ENCODE measurements around the gene EFEMP2.

EFEMP2 gene

DNA sequence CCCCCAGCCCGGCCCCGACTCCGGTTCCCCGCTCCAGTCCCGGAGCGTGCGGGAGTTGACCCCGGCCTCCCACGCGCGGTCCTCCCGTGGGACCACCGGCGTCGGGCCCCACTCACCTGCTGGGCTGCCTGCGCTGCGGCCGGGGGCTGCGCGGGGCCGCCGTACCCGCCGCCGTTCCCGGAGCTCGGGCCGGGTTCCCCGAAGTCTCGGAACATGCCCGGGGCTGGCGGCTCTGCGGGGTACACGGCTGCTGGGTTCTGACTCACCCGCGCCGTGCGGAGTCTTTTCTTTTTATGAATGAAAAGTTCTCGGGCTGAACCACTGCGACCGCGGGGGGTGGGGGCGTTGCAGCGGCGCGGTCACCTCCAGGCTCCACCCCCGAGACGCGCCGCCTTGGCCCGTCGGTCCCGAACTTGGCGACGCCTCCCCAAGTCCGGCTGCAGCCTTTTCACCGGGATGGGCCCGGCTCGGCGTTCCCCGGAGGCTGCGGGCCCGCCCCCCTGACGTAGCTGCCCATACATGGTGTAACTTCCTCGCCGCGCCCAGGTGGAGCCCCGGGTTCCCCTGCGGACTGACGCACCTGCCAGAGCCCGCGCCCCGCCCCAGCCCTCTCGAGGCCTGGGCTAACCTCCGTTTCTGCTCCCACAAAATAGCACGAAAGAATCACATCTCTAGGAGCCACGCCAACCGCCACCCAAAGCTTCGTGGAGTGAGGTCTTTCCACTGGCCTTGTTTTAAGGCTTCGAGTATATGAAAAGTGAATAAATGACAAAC, 27.7 kb upstream of the EFEMP2 start, which contains the start of gene FOSL1:
Gene FOSL1, minus strand, starts transcription at position 264 of the 774 bp plus-strand sequence. Its CDS starts 49 bp downstream, at position 215.
- DNase-seq: peak; percentile 97

DNA sequence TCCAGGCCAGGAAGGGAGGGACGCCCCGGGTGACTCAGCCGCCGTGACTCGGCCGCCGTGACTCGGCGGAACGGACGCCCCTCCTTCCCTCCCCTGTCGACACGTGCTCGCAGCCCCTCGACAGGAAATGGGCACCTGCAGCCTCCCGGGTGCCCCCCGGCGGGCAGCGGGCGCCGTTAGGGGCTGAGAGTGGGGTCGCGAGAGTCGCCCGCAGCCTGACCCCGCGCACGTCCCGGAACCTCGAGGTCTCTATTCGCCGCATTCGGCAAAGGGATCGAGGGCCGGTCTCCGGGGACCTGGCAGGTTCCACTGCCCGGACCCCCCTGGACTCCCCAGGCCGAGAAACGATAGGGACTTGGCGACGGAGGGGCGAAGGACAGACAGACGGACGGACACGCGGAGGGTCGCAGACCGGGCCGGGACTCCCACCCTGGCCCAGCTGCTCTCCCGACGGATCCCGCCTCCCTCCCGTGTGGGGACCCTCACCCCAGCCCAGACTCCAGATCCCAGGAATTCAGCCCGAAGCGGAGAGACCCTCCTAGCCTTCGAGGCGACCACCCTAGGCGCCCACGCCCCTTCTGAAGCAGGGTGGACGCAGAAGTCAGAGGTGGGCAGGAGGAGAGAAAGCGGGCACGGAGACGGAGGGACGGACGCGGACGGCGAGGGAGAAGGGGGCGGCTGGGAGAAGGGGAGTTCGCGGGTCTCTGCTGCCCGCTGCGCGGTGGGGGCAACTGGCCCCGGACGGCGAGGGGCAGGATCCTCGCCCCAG, 26.9 kb upstream of the EFEMP2 start:
- peak; percentile 59 for DNase-seq

DNA sequence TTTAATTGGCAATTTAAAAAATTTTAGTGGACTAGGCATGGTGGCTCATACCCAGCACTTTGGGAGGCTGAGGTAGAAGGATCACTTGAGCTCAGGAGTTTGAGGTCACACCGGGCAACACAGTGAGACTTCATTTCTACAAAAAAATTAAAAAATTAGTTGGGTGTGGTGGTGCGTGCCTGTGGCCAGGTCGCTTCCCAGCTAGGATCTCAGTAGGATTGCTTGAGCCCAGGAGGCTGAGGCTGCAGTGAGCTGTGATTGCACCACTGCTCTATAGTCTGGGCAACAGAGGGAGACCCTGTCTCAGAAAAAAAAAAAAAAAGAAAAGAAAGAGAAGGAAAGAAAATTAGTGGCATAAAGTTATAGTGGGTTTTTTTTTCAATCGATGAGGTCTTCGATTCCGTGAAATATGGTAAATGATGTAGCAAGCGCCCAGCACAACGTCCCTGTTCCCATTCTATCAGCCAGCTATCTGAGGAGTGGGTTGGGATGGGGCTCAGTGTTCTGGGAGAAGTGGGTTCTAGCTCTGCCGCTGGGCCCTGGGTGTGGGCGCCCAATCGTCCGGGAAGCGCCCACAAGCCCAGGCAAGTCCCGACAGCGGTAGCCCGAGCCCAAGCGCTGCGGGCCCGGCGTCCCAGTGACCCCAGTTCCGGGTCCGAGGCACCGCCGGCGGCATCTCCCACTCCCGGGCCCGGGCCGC, 26.2 kb upstream of the EFEMP2 start:
- no peak for DNase-seq

DNA sequence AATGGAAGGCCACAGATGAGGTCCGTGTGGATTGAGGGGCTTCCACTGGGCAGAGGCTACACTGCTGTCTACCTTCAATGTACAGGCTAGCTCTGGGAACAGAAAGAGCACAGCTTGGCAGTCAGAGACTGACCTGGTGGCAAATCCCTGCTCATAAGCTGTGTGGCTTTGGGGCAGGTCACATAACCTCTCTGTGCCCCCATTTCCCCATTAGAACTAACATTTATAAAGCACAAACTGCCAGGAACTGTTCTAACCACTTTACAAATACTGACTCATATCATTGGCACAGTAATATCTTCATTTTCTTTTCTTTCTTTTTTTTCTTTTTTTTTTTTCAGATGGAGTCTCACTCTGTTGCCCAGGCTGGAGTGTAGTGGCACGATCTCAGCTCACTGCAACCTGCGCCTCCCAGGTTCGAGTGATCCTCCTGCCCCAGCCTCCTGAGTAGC, 24.4 kb upstream of the EFEMP2 start:
- no peak for DNase-seq

DNA sequence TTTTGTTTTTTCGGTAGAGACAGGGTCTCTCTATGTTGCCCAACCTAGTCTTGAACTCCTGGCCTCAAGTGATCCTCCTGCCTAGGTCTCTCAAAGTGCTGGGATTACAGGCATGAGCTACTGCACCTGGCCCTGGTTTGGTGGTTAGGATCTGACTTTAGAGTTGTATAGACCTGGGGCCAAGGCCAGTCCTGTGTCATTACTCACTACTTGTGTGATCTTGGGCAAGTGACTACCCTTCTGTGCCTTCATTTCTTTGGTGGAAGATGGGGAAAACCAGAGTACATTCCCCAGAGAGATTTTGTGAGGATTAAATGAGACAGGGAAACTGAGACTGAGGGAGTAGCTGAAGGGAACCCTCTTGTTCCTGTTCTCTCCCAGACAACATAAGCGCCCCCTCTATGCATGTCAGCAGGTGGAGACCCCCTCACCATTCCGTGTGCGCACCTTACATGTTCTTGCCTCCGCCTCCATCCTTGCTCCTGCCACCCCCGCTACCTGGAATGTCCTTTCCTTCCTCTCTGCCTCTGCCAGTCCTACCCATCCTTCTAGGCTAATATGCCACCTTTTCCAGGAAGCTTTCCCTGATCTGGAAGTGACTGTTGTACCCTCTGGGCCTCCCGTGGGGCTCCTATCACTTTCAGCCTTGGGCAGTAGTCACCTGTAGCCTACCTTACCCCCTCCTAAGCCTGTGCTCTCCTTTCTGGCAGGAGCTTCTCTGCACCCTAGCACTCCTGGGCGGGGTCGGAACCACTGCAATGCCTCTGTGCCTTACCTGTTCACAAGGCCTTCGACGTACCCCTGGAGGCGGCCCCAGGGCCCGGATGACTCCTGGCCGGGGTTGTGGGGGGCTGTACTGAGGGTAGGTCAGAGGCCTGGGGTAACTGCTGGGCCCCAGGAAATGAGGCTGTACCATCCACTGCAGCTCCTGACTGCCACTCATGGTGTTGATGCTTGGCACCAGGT, 23.7 kb upstream of the EFEMP2 start:
- no peak for DNase-seq

DNA sequence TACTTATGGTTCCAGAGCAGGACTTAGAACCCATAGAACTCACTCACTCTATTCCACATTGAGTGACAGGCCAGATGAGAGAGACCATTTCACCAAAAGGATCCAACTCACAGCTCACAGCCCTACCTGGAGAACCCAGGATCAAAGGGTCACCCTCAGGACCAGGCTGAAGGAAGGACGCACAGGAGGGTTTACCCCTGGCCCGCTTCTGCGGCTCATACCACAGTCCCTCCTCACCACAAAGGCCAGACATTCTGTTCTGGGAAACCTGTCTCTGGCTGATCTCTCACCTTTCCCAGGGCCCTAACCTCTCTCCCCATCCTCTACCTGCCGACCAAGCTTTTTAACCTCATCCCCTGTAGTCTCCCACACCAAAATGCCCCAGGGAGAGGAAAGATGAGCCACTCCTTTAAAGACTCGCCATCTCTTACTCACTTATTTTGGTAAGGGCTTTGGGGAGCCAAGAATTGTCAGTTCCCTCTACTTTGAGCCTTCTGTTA, 22.9 kb upstream of the EFEMP2 start:
- no peak for DNase-seq

DNA sequence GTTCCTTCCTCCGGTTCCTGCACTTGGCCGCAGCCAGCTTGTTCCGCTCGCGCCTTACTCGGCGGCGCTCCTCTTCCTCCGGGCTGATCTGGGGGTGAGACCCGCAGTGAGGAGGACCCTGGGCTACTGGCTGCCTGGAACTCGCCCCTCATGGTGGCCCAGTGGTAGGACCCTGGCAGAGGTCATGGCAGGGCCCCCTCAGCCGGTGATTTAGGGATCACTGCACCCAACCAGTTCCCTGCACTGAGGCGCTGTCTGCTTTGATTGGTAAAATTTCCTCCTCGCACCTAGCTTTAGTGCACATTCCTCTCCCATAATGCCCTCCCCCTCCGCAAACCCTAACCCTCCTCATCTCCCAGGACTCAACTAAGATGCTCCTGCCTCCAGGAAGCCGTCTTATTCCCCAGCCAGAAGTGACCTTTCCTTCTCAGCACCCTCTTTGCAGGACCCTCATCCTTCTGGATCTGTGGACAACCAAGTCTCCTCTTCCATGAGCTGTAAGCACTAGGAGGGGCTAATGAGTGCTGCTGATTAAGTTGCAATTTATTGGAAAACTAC, 21.5 kb upstream of the EFEMP2 start:
- DNase-seq: peak; percentile 54

DNA sequence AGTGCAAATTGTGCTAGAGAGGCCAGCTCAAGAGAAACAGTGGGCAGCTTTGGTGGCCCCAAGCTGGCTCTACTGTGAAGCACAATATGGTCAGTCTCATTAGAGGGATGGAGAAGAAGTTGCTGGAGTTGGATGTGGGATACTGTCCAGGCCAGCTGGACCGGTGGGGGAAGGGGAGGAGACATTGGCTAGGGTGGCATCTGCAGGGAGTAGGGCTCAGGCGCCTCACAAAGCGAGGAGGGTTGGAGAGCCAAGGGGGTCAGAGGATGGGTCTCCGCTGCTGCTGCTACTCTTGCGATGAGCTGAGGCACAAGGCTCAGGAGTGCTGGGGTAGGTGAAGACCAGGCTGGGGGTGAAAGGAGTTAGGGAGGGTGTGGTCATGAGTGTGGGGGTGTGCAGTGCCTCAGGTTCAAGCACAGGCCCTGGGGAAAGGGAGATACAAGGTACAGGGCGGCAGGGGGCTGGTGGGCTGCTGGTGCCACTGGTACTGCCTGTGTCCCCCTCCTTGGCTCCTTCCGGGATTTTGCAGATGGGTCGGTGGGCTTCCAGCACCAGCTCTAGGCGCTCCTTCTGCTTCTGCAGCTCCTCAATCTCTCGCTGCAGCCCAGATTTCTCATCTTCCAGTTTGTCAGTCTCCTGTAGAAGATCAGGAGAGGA, 20.2 kb upstream of the EFEMP2 start:
- DNase-seq: no peak

DNA sequence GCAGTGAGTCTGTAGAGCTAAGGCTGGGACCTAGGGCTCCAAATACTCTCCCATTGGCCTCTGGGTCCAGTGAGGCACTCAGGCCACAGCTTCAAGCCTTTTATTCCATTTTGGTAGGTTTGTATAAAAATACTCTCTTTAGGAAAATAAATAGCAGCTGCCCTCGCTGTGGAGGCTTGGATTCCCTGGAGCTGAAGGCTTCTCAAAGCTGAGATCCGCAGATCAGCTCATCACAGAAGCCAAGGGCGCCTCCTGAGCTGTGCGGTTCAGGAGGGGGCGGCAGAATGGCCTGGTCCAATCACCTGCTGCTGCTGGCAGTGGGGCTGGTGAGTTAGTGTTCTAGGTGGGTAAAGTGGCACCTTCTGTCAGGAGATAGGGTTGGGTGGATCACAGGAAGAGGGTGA, 19.5 kb upstream of the EFEMP2 start:
- DNase-seq: peak; percentile 49

DNA sequence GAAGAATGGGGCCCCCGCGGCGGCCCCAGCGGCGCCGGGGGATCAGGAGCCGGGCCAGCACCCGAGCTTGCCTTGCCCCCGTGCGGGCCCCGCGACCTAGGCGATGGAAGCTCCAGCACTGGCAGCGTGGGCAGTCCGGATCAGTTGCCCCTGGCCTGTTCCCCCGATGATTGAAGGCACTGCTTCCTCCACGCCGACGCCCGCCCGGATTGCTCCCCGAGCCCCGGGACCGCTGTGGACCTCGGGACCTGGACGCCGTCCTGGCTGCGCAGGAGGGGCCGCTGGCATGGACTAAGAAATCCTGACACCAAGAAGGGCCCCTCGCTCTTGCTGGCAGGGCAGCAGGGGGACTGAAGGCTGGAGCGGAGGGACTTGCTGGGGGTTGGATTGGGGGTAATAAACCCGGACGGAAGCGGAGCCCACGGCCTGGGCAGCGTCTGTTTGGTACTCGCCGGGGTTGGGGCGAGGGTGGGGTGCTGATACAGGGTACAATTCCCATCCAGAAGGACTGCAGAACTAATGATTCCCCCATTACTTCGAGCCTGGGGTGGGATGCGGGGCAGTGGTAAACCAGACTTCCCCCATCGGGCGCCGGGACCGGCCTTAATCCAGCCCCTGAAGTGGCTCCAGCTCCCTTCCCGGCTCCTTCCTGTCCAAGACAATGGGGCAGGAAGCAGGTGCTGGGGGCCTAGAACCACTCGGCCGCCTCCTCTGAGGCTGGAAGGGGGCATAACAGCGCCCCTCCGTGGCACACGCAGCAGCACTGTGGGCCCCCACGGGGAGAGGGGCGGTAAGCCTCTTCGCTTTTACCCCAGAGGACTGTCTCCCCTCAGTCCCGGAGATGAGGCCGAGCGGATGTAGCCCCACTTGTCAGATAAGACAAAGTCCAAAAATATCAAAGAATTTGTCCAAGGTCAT, 18.9 kb upstream of the EFEMP2 start:
- DNase-seq: peak; percentile 44

DNA sequence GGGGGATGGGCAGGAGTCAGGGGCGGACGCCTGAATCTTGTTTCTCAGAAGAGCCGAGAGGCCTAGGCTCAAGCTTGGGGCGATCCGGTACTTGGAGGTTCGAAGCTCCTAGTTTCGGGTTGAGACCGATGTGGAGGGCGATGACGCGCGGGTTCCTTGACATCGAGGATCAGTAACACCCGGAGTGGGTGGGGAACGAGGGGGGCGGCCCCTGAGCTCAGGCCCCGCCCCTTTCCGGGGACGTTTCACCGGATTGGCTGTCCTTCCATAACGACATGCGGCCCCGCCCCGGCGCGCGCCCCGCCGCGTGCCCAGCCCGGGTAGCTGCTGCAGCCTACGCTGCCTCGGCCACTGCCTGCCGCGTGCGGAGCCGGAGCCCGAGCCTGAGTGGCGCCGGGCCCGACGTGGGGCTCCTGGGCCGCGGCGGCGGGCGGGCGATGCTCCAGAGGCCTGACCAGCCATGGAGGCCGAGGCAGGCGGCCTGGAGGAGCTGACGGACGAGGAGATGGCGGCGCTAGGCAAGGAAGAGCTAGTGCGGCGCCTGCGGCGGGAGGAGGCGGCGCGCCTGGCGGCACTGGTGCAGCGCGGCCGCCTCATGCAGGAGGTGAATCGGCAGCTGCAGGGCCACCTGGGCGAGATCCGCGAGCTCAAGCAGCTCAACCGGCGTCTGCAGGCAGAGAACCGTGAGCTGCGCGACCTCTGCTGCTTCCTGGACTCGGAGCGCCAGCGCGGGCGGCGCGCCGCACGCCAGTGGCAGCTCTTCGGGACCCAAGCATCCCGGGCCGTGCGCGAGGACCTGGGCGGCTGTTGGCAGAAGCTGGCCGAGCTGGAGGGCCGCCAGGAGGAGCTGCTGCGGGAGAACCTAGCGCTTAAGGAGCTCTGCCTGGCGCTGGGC, 18.0 kb upstream of the EFEMP2 start, which contains the start of gene CCDC85B:
Gene CCDC85B, plus strand, starts transcription at position 350 of the 895 bp plus-strand sequence. Its CDS starts 111 bp downstream, at position 461.
- peak; percentile 98 for DNase-seq

DNA sequence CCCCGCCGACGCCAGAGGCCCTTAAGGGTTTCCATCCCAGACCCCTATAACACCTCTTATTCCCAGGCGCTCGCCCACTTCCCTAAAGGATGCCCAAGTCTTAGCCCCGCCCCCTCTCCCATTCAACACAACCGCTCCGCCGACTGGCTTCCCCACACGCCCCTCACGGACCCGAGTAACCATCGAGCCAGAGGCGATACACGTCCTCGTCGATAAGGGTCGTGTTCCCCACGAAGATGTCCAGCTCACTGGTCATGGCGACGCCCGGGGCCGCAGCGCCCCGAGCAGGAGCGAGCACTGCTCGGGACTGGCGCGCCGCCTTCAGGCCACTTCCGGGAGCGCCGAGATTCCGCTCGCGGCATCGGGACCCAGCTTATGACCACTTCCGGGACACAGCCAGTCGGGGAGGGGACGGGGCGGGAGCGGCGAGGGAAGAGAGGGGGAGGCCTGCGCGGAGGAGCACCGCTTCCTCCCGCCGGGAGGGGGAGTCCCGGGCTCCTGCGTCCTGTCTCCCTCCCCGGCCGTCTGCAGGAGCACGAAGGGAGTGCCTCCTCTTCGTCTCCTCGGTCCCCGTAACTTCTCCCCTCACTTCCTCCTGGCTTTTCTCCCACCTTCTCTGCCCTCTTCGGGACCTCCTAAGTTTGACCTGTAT, 15.7 kb upstream of the EFEMP2 start, which contains the start of gene FIBP:
Gene FIBP, minus strand, starts transcription at position 309 of the 652 bp plus-strand sequence. Its CDS starts 53 bp downstream, at position 256.
- DNase-seq: peak; percentile 96

DNA sequence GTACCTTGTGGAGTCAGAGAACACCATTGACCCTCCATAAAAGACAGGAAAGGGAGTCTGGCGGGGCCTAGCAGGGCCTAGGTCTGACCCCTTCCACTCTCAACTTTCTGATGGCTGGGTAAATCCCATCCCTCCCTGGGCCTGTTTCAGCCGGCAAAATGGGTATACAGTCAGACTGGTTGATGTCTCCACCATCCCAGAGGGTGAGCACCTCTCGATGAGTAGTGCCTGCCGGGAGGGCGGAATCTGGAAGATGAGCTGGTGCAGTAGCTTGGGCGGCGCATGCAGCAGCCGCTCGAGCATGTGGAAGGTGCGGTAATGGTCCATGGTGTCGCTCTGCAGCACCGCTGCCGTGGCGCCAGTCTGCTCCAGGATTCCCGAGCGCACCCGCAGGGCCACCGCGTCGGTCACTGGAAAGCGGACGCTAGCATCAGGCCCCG, 15.1 kb upstream of the EFEMP2 start:
- DNase-seq: peak; percentile 32

DNA sequence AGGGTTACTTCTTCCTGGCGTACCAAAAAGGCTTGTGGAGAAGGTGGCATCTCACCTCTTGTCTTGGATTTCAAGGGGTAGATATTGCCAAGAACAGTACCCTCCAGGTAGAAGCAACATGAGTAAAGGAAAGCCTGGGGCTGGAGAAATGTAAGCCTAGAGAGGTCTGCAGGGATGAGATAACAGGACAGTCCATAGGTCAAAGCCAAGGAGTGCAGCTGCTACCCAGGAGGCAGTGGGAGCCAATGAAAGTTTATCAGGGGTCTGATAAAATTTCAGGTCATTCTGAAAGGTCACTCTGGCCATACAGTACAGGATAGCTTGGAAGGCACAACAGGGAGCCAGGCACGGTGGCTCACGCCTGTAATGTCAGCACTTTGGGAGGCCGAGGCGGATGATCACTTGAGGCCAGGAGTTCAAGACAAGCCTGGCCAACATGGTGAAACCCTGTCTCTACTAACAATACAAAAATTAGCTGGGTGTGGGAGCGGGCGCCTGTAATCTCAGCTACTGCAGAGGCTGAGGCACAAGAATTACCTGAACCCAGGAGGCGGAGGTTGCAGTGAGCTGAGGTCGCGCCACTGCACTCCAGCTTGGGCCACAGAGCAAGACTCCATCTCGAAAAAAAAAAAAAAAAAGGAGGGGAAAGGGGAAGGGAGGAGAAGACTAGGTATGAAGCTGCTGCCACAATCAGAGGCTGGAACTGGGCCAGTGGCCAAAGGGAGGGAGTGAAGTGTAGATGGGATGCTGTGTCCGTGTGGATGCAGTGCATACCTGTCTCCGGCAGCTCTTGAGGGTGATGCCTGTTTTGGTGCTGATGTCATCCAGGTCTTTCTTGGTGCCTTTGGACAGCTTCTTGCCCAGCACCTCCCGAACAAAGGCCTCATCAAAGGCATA, 14.5 kb upstream of the EFEMP2 start:
- no peak for DNase-seq

DNA sequence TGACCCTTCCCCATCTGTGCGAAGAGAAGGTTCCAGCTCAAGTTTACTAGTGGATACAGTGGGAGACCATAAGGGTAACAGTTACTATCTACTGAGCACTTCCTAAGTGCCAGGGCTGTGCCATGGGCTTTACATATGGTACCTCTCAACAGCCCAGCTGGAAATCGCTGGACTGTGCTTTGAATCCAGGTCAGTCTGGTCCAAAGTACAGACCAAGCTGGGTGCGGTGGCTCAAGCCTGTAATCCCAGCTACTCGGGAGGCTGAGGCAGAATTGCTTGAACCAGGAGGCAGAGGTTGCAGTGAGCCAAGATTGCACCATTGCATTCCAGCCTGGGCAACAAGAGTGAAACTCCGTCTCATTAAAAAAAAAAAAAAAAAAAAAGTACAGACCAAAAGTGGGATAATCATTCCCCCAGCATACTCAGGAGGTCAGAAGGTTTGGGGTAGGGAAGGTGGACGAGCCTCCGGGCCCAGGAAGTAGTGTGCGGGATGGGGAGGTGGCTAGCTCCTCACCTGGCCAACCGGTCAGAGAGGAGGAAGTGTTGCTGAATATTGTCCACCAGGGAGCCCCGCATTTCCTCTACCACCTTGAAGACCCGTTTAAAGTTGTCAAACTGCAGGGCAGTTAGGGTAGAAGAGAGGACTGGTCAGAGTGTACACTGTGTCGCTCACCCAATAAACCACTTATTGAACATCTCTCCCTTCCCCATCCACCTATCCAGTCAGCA, 13.4 kb upstream of the EFEMP2 start:
- no peak for DNase-seq

DNA sequence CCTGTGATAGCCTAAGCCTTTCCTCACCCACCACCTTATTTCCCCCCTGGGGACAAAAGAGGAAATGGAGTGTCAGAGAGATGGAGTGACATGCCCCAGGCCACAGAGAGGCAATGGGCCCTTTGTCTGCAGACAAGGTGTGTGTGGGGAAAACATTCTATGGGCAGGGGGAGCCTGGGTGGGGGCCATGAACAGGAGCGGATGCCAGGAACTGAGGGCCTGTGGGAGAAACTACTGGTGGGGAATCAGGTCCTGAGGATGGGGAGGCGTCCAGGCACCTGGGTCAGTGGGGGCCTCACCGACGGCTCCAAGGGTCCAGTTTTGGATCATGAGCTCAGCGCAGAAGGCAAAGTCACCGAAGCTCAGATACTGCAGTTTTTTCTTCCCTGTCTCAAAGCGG, 12.6 kb upstream of the EFEMP2 start:
- DNase-seq: no peak
